ENCODE results near the gene VPS33B. TPM values are rescaled to one million over a fixed set of nuclear protein-coding genes. Genes with fewer than 3 reads are reported as not detected.
A peak's percentile ranks its signal among the peaks of the same experiment; 100 is the strongest.

The VPS33B gene
- total RNA-seq, 4 donors from 2014 or later = 9.5 to 11.4 (median 10.4) TPM

GRCh38 chr15:90968434-90968833, 54.0 kb downstream of the VPS33B start:
- H3K4me3 ChIP-seq = no peak overlapping the region
- DNase-seq (ENCODE audit: extremely low spot score) = no peak
- no peaks in the 10 kb centered on the region for H3K4me1 ChIP-seq
- intact Hi-C loops (cut with DNase I) = no loop called here
- peaks cover 0 to 48% (median 26%) of the 10 kb centered on the region in 4 donors for H3K36me3 ChIP-seq
- H3K9me3 ChIP-seq = no peaks in the 10 kb centered on the region
- H3K27me3 ChIP-seq = no peaks in the 10 kb centered on the region
- WGBS = 84% methylated on average over 1 of the region's 1 CpG
- H3K27ac ChIP-seq (replicated peaks in 1 of 4) = no peak overlapping the region
- no peak for TF ChIP-seq EP300 (IDR thresholded peaks at IDR 0.05)
- no peak for TF ChIP-seq POLR2AphosphoS5 (IDR thresholded peaks at IDR 0.05)

GRCh38 chr15:90967206-90967605, 55.2 kb downstream of the VPS33B start:
- DNase-seq (ENCODE audit: extremely low spot score) = no peak
- 91% methylated on average over 5 of the region's 5 CpGs for WGBS
- Histone ChIP-seq H3K36me3 (peaks cover 0 to 60% (median 36%) of the 10 kb centered on the region in 4 donors), H3K27ac (replicated peaks in 1 of 4) (no peak overlapping the region), H3K4me1 (no peaks in the 10 kb centered on the region), H3K4me3 (no peak overlapping the region), H3K27me3 (no peaks in the 10 kb centered on the region), H3K9me3 (no peaks in the 10 kb centered on the region)
- TF ChIP-seq POLR2AphosphoS5 (IDR thresholded peaks at IDR 0.05) = no peak
- no peak for TF ChIP-seq EP300 (IDR thresholded peaks at IDR 0.05)
- TF ChIP-seq CTCF (IDR thresholded peaks at IDR 0.05) = no peak
- TF ChIP-seq POLR2A (IDR thresholded peaks at IDR 0.05; ENCODE audit: low read depth) = no peak
- intact Hi-C loops (cut with DNase I) = no loop called here

- WGBS = 91% methylated on average over 9 of the region's 9 CpGs
- no peaks in the 10 kb centered on the region for H3K27me3 ChIP-seq
- H3K4me1 ChIP-seq = no peaks in the 10 kb centered on the region
- no peak overlapping the region for H3K27ac ChIP-seq (replicated peaks in 1 of 4)
- no peak for DNase-seq (ENCODE audit: extremely low spot score)
- H3K9me3 ChIP-seq = no peaks in the 10 kb centered on the region
- intact Hi-C loops (cut with DNase I) = no loop called here
- peaks cover 0 to 69% (median 46%) of the 10 kb centered on the region in 4 donors for H3K36me3 ChIP-seq
- TF ChIP-seq POLR2AphosphoS5 (IDR thresholded peaks at IDR 0.05) (no peak), CTCF (IDR thresholded peaks at IDR 0.05) (no peak), POLR2A (IDR thresholded peaks at IDR 0.05; ENCODE audit: low read depth) (no peak), EP300 (IDR thresholded peaks at IDR 0.05) (no peak)
- no peak overlapping the region for H3K4me3 ChIP-seq
These were observed 56.1 kb downstream of the VPS33B start for GRCh38 chr15:90966262-90966661.

- Histone ChIP-seq H3K27me3 (no peaks in the 10 kb centered on the region), H3K27ac (replicated peaks in 1 of 4) (no peak overlapping the region), H3K9me3 (no peaks in the 10 kb centered on the region), H3K36me3 (peaks cover 0 to 66% (median 48%) of the 10 kb centered on the region in 4 donors), H3K4me3 (no peak overlapping the region), H3K4me1 (peaks cover 25 to 41% (median 37%) of the 10 kb centered on the region in 4 donors)
- TF ChIP-seq EP300 (IDR thresholded peaks at IDR 0.05) (no peak), POLR2AphosphoS5 (IDR thresholded peaks at IDR 0.05) (no peak), POLR2A (IDR thresholded peaks at IDR 0.05; ENCODE audit: low read depth) (no peak), CTCF (IDR thresholded peaks at IDR 0.05) (no peak)
- no peak for DNase-seq (ENCODE audit: extremely low spot score)
- WGBS = 83% methylated on average over 4 of the region's 4 CpGs
- intact Hi-C loops (cut with DNase I) = no loop called here
These were observed 60.4 kb downstream of the VPS33B start for GRCh38 chr15:90962021-90962420.

GRCh38 chr15:90960298-90961091, 61.9 kb downstream of the VPS33B start:
- peak overlapping the region; percentile 54 to 74 (median 70) for H3K27ac ChIP-seq (replicated peaks in 1 of 4)
- WGBS = 83% methylated on average over 7 of the region's 20 CpGs
- TF ChIP-seq POLR2A (IDR thresholded peaks at IDR 0.05; ENCODE audit: low read depth) = no peak
- TF ChIP-seq CTCF (IDR thresholded peaks at IDR 0.05) = no peak
- TF ChIP-seq POLR2AphosphoS5 (IDR thresholded peaks at IDR 0.05) = no peak
- H3K9me3 ChIP-seq = no peaks in the 10 kb centered on the region
- H3K4me3 ChIP-seq = no peak overlapping the region
- peaks cover 31 to 53% (median 48%) of the 10 kb centered on the region in 4 donors for H3K4me1 ChIP-seq
- DNase-seq (ENCODE audit: extremely low spot score) = no peak
- no peaks in the 10 kb centered on the region for H3K27me3 ChIP-seq
- H3K36me3 ChIP-seq = peaks cover 0 to 52% (median 35%) of the 10 kb centered on the region in 4 donors
- intact Hi-C loops (cut with DNase I) = no loop called here
